ENCODE measurements around the gene NBL1.

Gene NBL1

GRCh38 chr1:19670787-19671186, 26.7 kb downstream of the NBL1 start:
- DNase-seq (no peak), ATAC-seq (no peak)

DNA sequence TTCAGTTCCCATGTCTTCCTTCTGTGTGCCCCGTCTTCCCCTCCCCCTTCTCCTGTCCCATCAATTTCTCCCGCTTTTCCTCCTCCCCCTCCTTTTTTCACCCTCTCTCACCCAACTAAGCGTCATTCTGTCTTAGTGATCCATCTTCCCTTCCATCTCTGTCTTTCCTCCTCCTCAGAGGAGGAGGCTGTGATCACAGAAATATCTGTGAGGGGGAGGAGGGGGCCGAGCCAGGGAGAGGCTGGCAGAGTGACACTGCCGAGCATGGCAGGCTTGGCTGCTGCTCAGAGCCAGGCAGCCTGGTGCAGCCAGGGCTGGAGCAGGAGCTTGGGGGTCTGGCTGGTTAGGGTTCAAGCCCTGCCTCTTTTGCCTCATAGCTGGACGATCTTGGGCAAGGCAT, 28.1 kb downstream of the NBL1 start:
- DNase-seq, result no peak
- ATAC-seq, result no peak

- DNase-seq (no peak), ATAC-seq (no peak)
These were observed 31.7 kb downstream of the NBL1 start for GRCh38 chr1:19675797-19676196.

DNA sequence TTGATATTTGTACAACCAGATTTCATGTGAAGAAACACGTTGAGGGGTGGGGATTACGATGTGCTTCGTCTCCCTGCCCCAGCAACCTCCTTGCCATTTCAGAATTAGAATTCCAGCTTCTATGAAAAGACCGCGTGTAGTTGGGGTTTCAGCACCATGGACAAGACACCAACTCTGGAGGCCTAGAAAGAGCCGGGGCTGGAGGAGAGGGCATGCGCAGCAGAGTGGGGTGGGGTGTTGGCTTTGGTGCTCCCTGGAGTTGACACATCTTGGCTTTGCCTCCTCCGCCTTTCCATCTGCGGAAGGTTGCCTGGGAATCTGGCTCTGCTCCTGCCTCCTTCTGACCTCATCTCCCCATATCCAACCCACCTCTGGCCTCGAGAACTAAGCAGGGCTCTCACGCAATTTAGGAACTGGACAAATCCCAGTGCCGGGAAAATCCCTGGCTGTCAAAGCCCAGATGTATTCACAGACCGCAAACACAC, 32.4 kb downstream of the NBL1 start:
- ATAC-seq (no peak), DNase-seq (peak; percentile 27)

- peak; percentile 36 for ATAC-seq
- no peak for DNase-seq
These were observed 34.4 kb downstream of the NBL1 start for GRCh38 chr1:19678493-19678892.

GRCh38 chr1:19678931-19679453, 34.9 kb downstream of the NBL1 start:
- DNase-seq, result no peak
- ATAC-seq, result no peak

- no peak for ATAC-seq
- no peak for DNase-seq
These were observed 35.6 kb downstream of the NBL1 start for GRCh38 chr1:19679691-19680090.

GRCh38 chr1:19680644-19681043, 36.5 kb downstream of the NBL1 start:
- DNase-seq, result no peak
- no peak for ATAC-seq

DNA sequence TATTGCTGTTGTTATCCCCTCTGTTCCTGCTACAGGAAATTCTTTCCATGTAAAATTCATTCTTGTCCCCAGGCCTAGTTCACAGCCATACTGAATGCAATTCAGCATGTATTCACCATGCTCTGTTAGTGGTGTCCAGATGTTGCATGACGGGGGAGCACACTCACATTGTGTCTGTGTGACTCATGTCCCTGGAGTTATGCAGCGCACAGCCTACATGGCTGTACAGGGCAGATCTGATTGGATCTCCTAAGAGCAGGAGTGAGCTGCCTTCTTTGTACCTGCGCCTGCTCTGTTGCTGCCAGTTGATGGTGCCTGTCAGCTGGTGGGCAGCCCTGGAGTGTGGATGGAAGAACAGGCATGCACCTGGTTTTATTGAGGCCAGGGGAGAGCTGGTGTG, 38.1 kb downstream of the NBL1 start:
- ATAC-seq (no peak), DNase-seq (no peak)

GRCh38 chr1:19682901-19683300, 38.8 kb downstream of the NBL1 start:
- DNase-seq (no peak), ATAC-seq (no peak)

- no peak for DNase-seq
- no peak for ATAC-seq
These were observed 39.2 kb downstream of the NBL1 start for GRCh38 chr1:19683351-19683750.

DNA sequence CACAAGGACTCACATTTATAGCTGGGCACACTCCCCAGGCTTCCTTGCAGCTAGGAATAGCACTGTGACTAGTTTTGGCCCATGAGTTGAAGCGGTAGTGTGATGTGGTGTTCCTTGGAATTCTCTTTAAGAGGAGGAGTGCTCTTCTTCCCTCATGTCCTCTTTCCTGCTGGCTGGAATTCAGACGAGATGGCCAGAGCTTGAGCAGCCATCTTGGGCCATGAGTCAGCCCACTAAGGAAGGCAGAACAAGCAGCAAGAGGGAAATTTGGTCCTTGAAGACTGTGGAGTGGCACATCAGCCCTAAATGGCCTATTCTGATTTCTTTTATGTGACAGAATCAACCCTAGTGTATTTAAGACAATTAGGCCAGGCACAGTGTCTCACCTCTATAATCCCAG, 40.6 kb downstream of the NBL1 start:
- ATAC-seq, result no peak
- DNase-seq, result no peak

DNA sequence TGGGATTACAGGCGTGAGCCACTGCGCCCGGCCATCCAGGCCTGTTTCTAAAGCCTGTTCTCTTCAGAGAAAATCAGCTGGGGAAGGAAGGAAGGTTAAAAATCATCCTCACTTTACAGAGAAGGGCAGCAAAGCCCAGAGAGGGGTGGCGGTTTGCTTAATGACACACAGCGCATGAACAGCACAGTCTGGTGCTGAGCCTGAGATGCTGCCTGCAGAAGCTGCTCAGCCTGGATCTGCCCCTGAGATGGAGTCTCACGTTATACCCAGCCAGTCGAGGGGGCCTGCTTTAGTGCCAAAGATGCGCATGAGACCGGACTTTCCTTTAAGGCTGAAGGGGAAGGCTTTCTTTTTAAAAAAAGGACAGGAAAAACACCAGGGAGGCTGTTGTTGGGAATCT, 41.9 kb downstream of the NBL1 start:
- no peak for DNase-seq
- ATAC-seq, result no peak

DNA sequence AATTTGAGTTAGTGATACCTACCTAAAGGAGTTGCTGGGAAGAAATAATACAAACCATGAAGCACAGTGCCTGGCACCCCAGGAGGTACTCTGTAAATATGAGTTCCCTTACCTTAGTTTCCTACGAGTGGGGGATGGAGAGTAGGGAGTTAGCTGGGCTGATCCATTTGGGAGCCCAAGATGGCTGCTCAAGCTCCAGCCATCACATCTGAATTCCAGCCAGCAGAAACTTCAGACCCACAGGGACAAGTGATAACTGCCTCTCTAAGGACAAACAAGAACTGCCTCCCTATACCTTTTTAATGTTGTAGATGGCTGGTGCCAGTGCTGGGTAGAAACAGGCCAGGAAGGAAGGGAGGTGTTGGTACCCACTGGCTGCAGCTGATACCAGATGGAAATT, 43.3 kb downstream of the NBL1 start:
- DNase-seq (no peak), ATAC-seq (no peak)

DNA sequence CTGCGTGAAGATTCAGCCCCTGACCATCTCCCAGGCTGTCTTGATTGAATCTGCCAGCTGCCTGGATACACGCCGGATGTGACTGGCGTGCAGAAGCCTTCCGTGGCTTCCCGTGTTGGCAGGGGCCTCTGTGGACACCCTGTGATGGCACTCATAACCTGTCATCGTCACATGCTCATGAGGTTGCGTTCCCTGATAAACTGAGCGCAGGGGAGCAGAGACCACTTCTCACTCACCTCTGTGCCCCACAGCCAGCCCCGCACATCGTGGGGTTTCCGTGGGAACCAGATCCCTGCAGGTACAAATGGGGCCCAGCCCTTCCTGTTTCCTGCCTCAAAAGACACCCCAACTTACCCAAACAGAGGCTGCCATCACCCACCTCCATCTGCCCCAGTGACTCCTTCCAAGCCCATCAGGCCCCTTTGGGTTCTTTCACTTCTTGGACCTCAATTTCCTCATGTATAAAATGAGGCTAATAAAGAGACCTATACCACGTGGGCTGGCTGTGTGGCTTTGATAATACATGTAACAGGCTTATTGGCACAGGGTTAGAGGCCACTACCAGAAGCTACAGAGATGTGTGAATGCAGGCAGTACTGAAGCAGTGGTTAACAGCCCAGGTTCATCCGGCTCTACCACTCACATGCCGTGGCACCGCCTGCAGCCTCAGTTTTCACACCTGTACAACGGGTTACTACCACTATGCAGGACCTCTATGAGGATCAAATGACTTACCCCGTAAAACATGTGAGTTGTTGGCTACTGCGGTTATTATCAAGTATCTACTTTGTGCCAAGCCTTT, 44.1 kb downstream of the NBL1 start:
- ATAC-seq (peak; percentile 9), DNase-seq (no peak)

- DNase-seq, result no peak
- no peak for ATAC-seq
These were observed 45.1 kb downstream of the NBL1 start for GRCh38 chr1:19689085-19689757.

- ATAC-seq, result no peak
- no peak for DNase-seq
These were observed 45.7 kb downstream of the NBL1 start for GRCh38 chr1:19689856-19690255.

GRCh38 chr1:19690342-19690741, 46.2 kb downstream of the NBL1 start:
- DNase-seq, result no peak
- ATAC-seq, result no peak

GRCh38 chr1:19694298-19694697, 50.2 kb downstream of the NBL1 start:
- DNase-seq (no peak), ATAC-seq (no peak)

GRCh38 chr1:19695772-19696171, 51.7 kb downstream of the NBL1 start:
- ATAC-seq (no peak), DNase-seq (no peak)

DNA sequence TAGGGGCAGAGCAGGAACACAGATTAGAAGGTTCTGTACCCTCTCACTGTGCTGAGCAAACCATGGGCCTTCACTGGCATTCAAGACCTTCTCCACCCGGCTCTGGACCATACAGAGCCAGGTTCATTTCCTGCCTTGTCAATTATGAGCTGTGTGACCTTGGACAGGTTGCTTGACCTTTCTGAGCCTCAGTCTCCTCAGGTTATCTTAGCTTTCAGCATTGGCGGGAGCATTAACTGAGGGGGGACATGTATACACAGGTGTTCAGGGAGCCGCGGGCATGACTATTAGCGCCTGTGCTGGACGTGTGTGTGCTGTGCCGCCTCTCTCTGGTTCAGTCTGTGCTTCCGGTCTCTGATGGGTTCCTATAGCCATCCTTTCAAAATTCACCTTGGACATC, 52.7 kb downstream of the NBL1 start:
- DNase-seq (no peak), ATAC-seq (no peak)

DNA sequence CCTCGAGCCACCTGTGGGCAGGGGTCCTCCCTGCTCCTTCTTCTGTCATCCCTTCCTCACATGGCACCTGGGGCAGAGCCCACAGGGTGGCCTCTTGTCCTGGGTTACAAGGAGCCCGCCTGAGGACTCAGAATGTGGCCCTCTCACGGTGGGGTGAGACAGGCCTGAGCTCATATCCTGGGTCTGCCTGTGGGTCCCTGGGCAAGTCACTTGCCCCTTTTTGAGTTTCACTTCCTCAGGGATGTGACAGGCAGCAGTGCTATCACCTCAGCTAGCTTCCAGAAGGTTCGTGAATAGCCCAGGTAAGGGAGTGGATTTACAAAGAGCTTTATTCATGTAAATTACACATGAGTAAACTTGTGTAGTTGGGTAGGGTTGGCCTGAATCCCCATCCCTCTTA, 54.1 kb downstream of the NBL1 start:
- DNase-seq, result no peak
- ATAC-seq, result no peak

GRCh38 chr1:19700079-19700777, 56.1 kb downstream of the NBL1 start:
- no peak for ATAC-seq
- no peak for DNase-seq

Measured in stimulated activated naive CD8-positive, alpha-beta T cell treated with anti-CD3 and anti-CD28 coated beads, Interleukin-15, Interleukin-2, amounts not matched to agents 100 U/mL and 50 U/mL, for 24 hours (primary cell).